ENCODE data around the gene CYP1B1. TPM values are rescaled to one million over a fixed set of nuclear protein-coding genes. Genes with fewer than 3 reads are reported as not detected.

CYP1B1 gene
- total RNA-seq, 1 donor from 2014 or later, result 69.4 TPM

DNA sequence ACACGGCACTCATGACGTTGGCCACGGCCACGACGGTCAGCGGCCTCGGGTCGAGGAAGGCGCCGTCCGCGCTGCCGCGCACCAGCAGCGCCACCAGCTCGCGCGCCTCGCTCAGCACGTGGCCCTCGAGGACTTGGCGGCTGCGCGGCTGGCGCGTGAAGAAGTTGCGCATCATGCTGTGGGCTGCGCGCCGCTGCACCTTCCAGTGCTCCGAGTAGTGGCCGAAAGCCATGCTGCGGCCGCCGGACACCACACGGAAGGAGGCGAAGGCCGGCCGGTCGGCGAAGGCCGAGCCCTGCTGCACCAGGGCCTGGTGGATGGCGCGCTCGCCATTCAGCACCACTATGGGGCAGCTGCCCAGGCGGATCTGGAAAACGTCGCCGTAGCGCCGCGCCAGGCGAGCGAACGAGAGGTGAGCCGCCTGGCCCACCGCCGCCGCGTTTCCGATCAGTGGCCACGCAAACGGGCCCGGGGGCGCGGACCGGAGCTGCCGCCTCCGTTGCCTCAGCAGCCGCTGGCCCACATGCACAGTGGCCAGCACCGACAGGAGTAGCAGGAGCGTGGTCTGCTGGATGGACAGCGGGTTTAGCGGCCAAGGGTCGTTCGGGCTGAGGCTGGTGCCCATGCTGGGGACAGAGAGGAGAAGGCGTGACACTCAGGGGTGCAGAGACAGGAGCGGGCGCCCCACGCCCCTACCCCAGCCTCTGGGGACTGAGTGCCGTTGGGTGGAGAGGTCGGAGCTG lies 1.0 kb downstream of the CYP1B1 start:
- no peak for TF ChIP-seq CTCF (IDR thresholded peaks at IDR 0.05)
- Histone ChIP-seq H3K27ac (peak overlapping the region; percentile 93), H3K27me3 (no peaks in the 10 kb centered on the region), H3K4me3 (peak overlapping the region; percentile 64), H3K4me1 (peaks cover 24% of the 10 kb centered on the region), H3K36me3 (no peaks in the 10 kb centered on the region), H3K9me3 (no peaks in the 10 kb centered on the region)
- peak; percentile 2 for ATAC-seq
- DNase-seq, result peak; percentile 75
- intact Hi-C loops (cut with DNase I), result no loop called here

DNA sequence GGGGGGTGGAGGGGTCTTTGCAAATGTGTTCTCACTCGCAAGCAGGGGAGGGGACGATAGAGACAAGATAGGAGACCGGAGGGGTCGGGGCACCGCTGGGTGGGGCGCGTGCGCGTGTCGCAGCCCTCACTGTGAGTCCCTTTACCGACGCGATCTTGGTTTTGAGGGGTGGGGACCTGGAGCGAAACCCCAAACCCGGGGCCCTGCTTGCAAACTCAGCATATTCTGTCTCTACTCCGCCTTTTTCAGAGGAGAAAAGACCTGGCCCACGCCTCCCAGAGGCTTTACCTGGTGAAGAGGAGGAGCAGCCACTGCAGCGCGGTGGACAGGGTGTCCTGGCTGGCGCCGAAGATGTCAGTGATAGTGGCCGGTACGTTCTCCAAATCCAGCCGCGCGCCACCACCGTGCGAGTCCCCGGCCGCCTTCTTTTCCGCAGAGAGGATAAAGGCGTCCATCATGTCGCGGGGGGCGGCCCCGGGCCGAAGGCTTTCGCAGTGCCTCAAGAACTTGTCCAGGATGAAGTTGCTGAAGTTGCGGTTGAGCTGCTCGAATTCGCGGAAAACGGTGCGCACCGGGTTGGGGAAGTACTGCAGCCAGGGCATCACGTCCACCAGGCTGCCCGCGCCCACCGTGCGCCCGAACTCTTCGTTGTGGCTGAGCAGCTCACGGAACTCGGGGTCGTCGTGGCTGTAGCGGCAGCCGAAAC lies 1.7 kb downstream of the CYP1B1 start:
- intact Hi-C loops (cut with DNase I), result no loop called here
- H3K9me3 ChIP-seq, result no peaks in the 10 kb centered on the region
- no peaks in the 10 kb centered on the region for H3K36me3 ChIP-seq
- ATAC-seq (no peak), DNase-seq (peak; percentile 69)
- H3K27ac ChIP-seq, result peak overlapping the region; percentile 93
- no peak for TF ChIP-seq CTCF (IDR thresholded peaks at IDR 0.05)
- H3K27me3 ChIP-seq, result no peaks in the 10 kb centered on the region
- peaks cover 25% of the 10 kb centered on the region for H3K4me1 ChIP-seq
- H3K4me3 ChIP-seq, result peak overlapping the region; percentile 64

DNA sequence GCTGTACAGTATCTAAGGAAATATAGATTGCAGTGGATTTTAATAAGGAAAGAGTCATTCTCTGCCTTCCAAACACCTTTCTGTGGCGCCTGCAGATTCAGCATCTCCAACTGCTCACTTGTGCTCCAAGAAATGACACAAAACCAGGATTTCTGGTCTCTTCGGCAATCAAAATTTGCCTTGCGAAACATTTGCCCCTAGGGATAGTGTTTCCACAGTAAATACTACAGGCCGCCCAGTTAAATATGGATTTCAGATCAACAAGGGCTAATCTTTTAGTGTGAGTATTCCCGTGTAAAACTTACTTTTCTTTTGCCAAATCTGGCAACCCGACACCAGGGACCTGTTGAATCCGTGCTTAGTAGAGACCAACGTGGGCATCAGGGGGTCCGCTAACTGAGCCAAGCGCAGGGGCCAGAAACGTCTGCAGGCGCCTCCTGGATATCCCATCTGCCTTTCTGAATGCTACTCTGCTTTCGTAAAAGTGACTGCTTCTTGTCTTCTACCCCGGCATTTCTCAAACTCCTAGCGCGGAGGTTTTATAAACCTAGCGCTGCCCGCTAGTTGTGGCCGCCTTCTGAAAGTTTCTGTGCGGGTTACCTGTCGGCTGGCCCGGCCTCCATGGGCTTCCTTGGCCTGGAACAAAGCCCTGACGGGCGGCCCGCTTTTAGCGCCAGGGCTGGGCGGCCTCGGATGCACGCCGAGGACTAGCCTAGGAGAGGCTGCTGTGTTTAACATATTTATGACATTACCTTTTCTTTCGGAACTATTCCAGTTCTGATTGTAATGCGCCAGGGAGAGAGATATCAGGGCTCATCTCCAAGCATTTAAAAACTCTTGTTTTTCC lies 2.5 kb downstream of the CYP1B1 start:
- peak overlapping the region; percentile 93 for H3K27ac ChIP-seq
- TF ChIP-seq CTCF (IDR thresholded peaks at IDR 0.05), result no peak
- intact Hi-C loops (cut with DNase I), result no loop called here
- H3K27me3 ChIP-seq, result no peaks in the 10 kb centered on the region
- H3K9me3 ChIP-seq, result no peaks in the 10 kb centered on the region
- H3K4me1 ChIP-seq, result peaks cover 25% of the 10 kb centered on the region
- H3K4me3 ChIP-seq, result peak overlapping the region; percentile 64
- DNase-seq (no peak), ATAC-seq (no peak)
- no peaks in the 10 kb centered on the region for H3K36me3 ChIP-seq

DNA sequence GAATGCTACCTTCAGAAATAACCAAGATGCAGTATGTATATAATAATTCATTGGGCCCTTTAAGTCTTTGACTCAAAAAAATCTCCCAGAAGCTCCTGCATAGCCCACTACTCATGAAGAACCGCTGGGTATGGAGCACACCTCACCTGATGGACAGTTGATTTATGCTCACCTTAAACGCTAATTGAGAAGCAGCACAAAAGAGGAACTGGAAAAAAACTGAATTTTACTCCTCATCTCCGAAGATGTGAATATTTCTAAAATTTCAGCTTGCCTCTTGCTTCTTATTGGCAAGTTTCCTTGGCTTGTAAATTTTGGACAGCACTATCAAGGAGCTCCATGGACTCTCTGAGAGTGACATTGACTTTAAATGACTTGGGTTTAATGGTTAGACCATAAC lies 5.5 kb downstream of the CYP1B1 start:
- Histone ChIP-seq H3K27ac (peak overlapping the region; percentile 93), H3K4me1 (peaks cover 19% of the 10 kb centered on the region), H3K4me3 (peak overlapping the region; percentile 64), H3K9me3 (no peaks in the 10 kb centered on the region), H3K27me3 (no peaks in the 10 kb centered on the region), H3K36me3 (no peaks in the 10 kb centered on the region)
- intact Hi-C loops (cut with DNase I), result no loop called here
- no peak for ATAC-seq
- no peak for DNase-seq
- no peak for TF ChIP-seq CTCF (IDR thresholded peaks at IDR 0.05)

- Histone ChIP-seq H3K4me1 (peaks cover 17% of the 10 kb centered on the region), H3K36me3 (no peaks in the 10 kb centered on the region), H3K9me3 (no peaks in the 10 kb centered on the region), H3K27me3 (no peaks in the 10 kb centered on the region), H3K27ac (no peak overlapping the region), H3K4me3 (peak overlapping the region; percentile 25)
- TF ChIP-seq CTCF (IDR thresholded peaks at IDR 0.05), result no peak
- ATAC-seq (no peak), DNase-seq (no peak)
- intact Hi-C loops (cut with DNase I), result no loop called here
These were observed 7.7 kb downstream of the CYP1B1 start for GRCh38 chr2:38068234-38068633.

Measured in upper lobe of right lung (tissue), 1 donor.